ENCODE data around the gene KRT7. TPM values are rescaled to one million over a fixed set of nuclear protein-coding genes. Genes with fewer than 3 reads are reported as not detected.

KRT7 gene
- total and polyA plus RNA-seq, 2 donors (not counting 1 experiment from before 2014, with no cell fraction given): not detected

DNA sequence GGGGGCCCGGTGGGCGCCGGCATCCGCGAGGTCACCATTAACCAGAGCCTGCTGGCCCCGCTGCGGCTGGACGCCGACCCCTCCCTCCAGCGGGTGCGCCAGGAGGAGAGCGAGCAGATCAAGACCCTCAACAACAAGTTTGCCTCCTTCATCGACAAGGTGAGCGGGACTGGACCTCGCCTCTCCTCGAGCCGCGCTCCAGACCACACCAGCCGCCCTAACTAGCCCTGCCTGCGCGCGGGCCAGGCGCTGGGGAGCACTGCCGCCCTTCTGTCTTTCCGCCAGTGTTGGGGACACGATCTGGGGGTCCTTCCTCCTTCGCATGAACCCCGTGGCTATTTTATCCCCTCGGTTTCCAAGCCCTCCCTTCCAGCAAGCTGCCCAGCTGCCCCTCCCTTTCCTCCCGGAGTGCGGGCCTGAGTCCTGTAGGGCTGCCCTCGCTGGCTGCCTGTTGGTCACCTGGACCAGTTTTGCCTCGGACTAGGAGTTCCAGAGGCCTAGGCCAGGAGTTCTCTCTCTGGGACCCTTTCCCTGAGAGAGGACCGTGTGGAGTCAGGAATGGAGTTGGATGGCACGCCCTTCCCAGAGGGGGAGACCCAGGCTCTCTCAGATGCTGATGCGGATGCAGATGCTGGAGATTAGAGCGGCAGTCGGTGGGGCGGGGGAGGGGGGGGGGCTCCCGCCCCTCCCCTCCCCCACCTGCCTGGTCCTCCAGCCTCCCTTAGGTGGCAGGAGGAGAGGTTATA is 592 bp downstream of the KRT7 start:
- Histone ChIP-seq H3K9me3 (ENCODE audit: control extremely low read depth in 1 of 3, control insufficient read depth in 2 of 3, insufficient read depth in 1 of 3, low read length in 2 of 3) (peaks cover 0 to 3% (median 0%) of the 10 kb centered on the region in 3 donors), H2AFZ (ENCODE audit: insufficient read depth, low read depth, low read length, poor library complexity, severe bottlenecking) (no peak overlapping the region), H3K79me2 (ENCODE audit: control insufficient read depth, insufficient read depth, low read length) (no peaks in the 10 kb centered on the region), H3K36me3 (replicated peaks in 1 of 2; ENCODE audit: control extremely low read depth in 1 of 2, control insufficient read depth in 1 of 2, extremely low read depth in 1 of 2, insufficient read depth in 2 of 2, low read length in 1 of 2) (no peaks in the 10 kb centered on the region), H3K9ac (ENCODE audit: low read length) (no peak overlapping the region), H4K20me1 (ENCODE audit: control insufficient read depth, insufficient read depth, low read length, poor library complexity, severe bottlenecking) (no peaks in the 10 kb centered on the region), H3K4me2 (replicated peaks; ENCODE audit: low read depth, low read length, poor library complexity, severe bottlenecking) (no peak overlapping the region), H3K27me3 (replicated peaks in 1 of 4; ENCODE audit: control extremely low read depth in 1 of 4, control insufficient read depth in 3 of 4, insufficient read depth in 4 of 4, low read length in 3 of 4) (peaks cover 0 to 32% (median 3%) of the 10 kb centered on the region in 4 experiments), H3K27ac (ENCODE audit: low read length in 2 of 2) (no peak overlapping the region), H3K4me1 (ENCODE audit: control insufficient read depth in 2 of 2, insufficient read depth in 2 of 2, low read length in 2 of 2) (no peaks in the 10 kb centered on the region), H3K4me3 (ENCODE audit: control extremely low read depth in 1 of 5, extremely low read depth in 1 of 5, insufficient read depth in 1 of 5, low read depth in 2 of 5, low read length in 4 of 5) (no peak overlapping the region)
- Mint-ChIP-seq H3K27ac (no peak overlapping the region), H3K27me3 (peaks cover 46% of the 10 kb centered on the region), H3K4me3 (no peak overlapping the region), H3K4me1 (no peaks in the 10 kb centered on the region), H3K9me3 (ENCODE audit: insufficient read depth) (no peaks in the 10 kb centered on the region)
- POLR2A ChIA-PET: no interaction called here
- intact Hi-C loops (cut with micrococcal nuclease): no loop called here
- DNase-seq: no peak
- CTCF ChIA-PET: no interaction called here
- ATAC-seq (ENCODE audit: low read depth): no peak
- WGBS (ENCODE audit: insufficient coverage): 28% methylated on average over 35 of the region's 40 CpGs
- TF ChIP-seq CTCF (IDR thresholded peaks at IDR 0.05) (no peak), EZH2 (IDR thresholded peaks at IDR 0.05; ENCODE audit: borderline replicate concordance, insufficient read depth, low read depth, low read length, poor library complexity, severe bottlenecking) (no peak)

DNA sequence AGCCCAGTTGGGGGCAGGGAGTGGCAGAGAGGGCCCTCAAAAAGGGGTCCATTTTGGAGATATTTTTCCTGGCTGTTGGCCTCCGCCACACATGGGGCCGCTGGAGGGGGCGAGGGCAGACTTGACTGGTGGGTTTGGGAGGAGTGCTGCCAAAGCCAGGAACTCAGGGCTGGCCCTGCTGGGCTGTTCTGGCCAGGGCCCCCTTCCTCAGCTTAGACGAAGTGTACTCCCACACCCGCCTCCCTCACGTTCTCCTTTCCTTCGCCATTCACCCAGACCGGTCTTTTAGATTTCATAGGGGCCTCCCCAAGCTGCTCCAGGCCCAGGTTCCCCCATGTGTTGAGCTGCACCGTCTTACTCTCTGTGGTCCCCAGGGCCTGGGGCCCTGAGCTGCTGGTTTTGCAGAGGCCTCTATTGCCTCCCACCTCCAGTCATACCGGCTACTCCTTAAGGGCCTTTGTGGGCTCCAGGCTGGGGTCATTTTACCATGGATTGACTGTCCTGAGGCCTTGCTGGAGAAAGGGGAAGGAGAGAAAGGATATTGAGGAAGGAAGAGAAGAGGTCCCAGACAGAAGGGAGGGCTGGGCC is 1.3 kb downstream of the KRT7 start:
- Histone ChIP-seq H3K36me3 (replicated peaks in 1 of 2; ENCODE audit: control extremely low read depth in 1 of 2, control insufficient read depth in 1 of 2, extremely low read depth in 1 of 2, insufficient read depth in 2 of 2, low read length in 1 of 2) (no peaks in the 10 kb centered on the region), H3K4me2 (replicated peaks; ENCODE audit: low read depth, low read length, poor library complexity, severe bottlenecking) (no peak overlapping the region), H4K20me1 (ENCODE audit: control insufficient read depth, insufficient read depth, low read length, poor library complexity, severe bottlenecking) (no peaks in the 10 kb centered on the region), H3K79me2 (ENCODE audit: control insufficient read depth, insufficient read depth, low read length) (no peaks in the 10 kb centered on the region), H3K27ac (ENCODE audit: low read length in 2 of 2) (no peak overlapping the region), H3K27me3 (replicated peaks in 1 of 4; ENCODE audit: control extremely low read depth in 1 of 4, control insufficient read depth in 3 of 4, insufficient read depth in 4 of 4, low read length in 3 of 4) (peaks cover 0 to 32% (median 3%) of the 10 kb centered on the region in 4 experiments), H3K4me1 (ENCODE audit: control insufficient read depth in 2 of 2, insufficient read depth in 2 of 2, low read length in 2 of 2) (no peaks in the 10 kb centered on the region), H3K9ac (ENCODE audit: low read length) (no peak overlapping the region), H3K4me3 (ENCODE audit: control extremely low read depth in 1 of 5, extremely low read depth in 1 of 5, insufficient read depth in 1 of 5, low read depth in 2 of 5, low read length in 4 of 5) (no peak overlapping the region), H3K9me3 (ENCODE audit: control extremely low read depth in 1 of 3, control insufficient read depth in 2 of 3, insufficient read depth in 1 of 3, low read length in 2 of 3) (peaks cover 0 to 3% (median 0%) of the 10 kb centered on the region in 3 donors), H2AFZ (ENCODE audit: insufficient read depth, low read depth, low read length, poor library complexity, severe bottlenecking) (no peak overlapping the region)
- intact Hi-C loops (cut with micrococcal nuclease): no loop called here
- Mint-ChIP-seq H3K4me1 (no peaks in the 10 kb centered on the region), H3K9me3 (ENCODE audit: insufficient read depth) (no peaks in the 10 kb centered on the region), H3K27ac (no peak overlapping the region), H3K4me3 (no peak overlapping the region), H3K27me3 (peaks cover 45% of the 10 kb centered on the region)
- ChIA-PET POLR2A (no interaction called here), CTCF (no interaction called here)
- TF ChIP-seq CTCF (IDR thresholded peaks at IDR 0.05) (no peak), EZH2 (IDR thresholded peaks at IDR 0.05; ENCODE audit: borderline replicate concordance, insufficient read depth, low read depth, low read length, poor library complexity, severe bottlenecking) (no peak)
- ATAC-seq (ENCODE audit: low read depth) (no peak), DNase-seq (no peak)
- 87% methylated on average over 9 of the region's 10 CpGs for WGBS (ENCODE audit: insufficient coverage)
